MV-4-11 (cell line): ENCODE data around the gene USP24.

Experiments used
- DNase-seq: peaks from one replicate; lab custom pipeline; 2025; lab: John Stamatoyannopoulos, UW

Gene USP24

GRCh38 chr1:55053265-55053954 is 161.8 kb downstream of the USP24 start:
- DNase-seq: no peak

GRCh38 chr1:55052221-55053142 is 162.7 kb downstream of the USP24 start:
- no peak for DNase-seq

- DNase-seq: no peak
These were observed 163.5 kb downstream of the USP24 start for GRCh38 chr1:55051621-55052020.

- no peak for DNase-seq
These were observed 164.0 kb downstream of the USP24 start for GRCh38 chr1:55051169-55051568.

GRCh38 chr1:55050283-55050682 is 164.9 kb downstream of the USP24 start:
- no peak for DNase-seq

GRCh38 chr1:55049914-55050278 is 165.3 kb downstream of the USP24 start:
- no peak for DNase-seq

GRCh38 chr1:55049271-55049913 is 165.8 kb downstream of the USP24 start:
- DNase-seq: no peak

DNA sequence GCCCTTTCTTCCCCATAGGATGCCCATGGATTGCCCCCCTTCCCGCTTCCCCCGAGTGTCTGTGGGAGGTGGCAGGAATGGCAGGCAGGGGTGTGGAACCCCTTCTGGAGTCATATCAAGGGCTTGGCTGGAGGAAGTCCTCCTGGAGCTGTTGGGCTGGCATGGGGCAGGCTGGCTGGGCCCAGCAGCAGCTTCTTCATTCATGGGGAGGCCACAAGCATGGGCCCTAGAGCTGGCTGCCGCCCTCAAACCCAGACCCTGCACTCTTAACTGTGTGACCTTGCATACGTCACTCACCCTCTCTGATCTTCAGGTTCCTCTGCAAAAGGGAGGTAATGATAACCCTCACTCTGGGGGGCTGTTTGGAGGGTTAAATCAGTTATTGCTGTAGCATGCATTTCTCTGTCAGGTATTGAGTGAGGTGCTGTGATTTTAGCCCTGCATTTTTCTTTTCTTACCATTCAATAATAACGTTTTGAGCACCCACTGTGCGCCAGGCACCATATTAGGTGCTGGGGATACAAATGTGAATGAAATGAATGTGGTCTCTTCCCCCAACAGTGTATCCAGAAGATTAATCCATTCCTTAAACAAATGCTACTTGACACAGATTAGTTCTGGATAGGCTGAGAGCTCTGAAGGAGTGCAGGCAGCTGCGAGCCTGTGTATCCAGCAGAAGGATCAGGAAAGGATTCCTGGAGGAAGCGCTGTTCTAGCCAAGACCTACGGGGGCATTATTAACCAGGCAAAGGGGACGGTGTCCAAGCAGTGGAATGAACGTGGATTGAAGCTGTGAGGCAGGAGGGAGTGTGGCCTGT is 166.5 kb downstream of the USP24 start:
- DNase-seq: no peak

GRCh38 chr1:55047611-55048010 is 167.6 kb downstream of the USP24 start:
- DNase-seq: no peak

DNA sequence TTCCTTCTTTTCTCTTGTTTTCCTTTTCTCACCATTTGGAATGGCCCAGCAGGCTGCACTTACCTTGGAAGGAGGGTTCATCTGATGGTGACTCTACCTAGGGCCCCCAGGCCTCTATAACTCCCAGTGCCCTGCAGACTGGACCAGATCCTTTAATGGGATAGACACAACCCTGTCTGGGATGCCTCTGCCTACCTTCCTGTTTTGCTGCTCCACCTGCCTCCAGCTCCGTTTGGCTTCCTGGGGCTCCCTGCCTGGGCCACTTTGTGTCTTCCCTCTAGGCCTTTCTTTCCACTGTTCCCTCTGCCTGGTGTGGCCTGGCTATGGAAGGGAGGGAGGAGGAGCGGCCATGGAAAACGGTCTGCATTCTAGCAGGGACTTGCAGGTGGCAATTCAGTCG is 168.3 kb downstream of the USP24 start:
- DNase-seq: no peak

DNA sequence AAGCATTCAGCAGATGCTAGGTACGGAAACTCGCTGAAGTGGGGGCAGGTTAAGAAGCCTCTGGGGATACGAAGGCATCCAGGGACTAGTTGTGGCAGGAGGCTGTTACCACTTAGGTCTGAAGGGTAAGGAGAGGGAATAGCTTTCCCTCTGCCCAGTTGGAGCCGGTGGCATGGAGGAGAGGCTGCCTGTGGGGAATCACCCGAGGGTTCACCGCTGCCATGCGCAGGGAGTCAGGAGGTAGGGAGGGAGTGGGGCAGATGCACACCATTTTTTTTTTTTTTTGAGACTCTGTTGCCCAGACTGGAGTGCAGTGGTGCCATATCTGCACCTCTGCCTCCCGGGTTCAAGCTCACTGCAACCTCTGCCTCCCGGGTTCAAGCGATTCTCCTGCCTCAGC is 169.7 kb downstream of the USP24 start:
- DNase-seq: no peak

DNA sequence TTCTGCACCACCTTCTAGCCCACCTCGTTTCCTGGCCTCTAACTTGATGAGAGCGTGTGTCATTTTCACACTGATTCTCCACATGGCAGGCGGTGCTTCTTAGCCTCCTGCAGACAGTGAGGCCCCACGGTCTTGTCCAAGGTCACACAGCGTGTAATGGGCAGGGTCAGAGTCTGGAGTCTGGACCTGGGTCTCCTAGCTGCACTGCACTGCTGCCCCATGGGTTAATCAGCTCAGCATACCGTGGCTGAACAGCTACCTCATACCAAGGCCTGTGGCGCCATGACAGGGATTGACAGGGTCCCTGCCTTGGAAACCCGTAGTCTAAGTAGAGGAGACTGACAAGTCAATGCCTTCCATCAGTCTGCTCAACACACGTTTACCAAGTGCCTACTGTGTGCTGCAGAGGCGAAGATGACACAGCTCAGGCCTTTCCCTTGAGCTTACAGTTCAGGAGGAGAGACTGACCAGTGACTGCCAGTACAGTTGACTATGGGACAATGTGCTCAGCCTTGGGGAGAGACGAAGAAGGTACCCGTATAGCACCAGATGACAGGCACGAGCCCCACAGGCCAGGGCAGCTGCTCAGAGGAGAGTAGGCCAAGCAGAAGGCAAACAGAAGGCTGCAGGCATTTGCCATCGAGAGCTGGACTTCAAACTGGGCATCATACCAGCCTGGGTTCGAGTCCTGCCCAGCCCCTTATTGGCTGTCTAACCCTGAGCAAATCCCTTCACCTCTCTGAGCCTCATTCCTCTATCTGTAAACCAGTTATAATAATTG is 170.4 kb downstream of the USP24 start:
- no peak for DNase-seq

DNA sequence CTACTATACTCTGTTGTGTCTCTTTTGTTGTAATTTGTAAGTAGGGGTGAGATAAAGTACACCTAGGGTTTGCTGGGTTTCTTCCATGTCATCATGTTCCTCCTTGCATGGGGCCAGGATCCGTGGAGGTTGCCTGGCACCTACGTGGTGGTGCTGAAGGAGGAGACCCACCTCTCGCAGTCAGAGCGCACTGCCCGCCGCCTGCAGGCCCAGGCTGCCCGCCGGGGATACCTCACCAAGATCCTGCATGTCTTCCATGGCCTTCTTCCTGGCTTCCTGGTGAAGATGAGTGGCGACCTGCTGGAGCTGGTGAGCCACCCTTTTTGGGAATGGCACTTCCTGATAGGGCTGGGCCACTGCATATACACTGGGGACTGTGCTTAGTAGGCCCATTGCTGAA is 171.4 kb downstream of the USP24 start:
- no peak for DNase-seq

GRCh38 chr1:55043011-55043410 is 172.2 kb downstream of the USP24 start:
- DNase-seq: no peak

DNA sequence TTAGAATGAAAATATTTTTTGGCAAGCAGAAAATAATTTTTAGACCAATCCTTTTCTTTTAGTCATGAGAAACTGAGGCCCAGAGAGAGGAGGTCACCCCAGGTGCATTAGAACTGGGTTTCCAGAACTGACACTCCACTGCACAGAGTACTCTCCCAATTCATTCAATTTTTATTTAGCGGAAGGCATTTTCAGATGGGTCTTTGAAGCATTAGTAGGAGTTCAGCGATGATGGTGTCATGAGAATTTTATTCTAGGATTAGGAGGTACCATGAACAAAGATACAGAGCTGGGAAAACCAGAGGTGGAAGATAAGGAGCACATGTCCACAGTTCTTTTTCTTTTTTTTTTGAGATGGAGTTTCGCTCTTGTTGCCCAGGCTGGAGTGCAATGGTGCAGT is 173.6 kb downstream of the USP24 start:
- DNase-seq: no peak

- no peak for DNase-seq
These were observed 174.2 kb downstream of the USP24 start for GRCh38 chr1:55040933-55041494.

- DNase-seq: no peak
These were observed 174.9 kb downstream of the USP24 start for GRCh38 chr1:55040083-55040932.

GRCh38 chr1:55039342-55040082 is 175.7 kb downstream of the USP24 start, which contains the start of gene PCSK9:
TSS of gene PCSK9 (plus strand) at chr1:55039548. CDS start at chr1:55039838, 290 bp downstream.
- DNase-seq: no peak

GRCh38 chr1:55038974-55039341 is 176.2 kb downstream of the USP24 start:
- no peak for DNase-seq
